Heart left ventricle (tissue), 13 donors: ENCODE data around the gene FLT3LG.

Experiments
- CTCF ChIP-seq, 12 donors: fragments of 200-600 bp; sonication (generic) in 4 of 12; IDR thresholded peaks; one replicate each; pipeline versions ENCODE4 v1.5.0 to v1.8.0; 2018 to 2022; ENCODE audit warnings: antibody characterized with exemption in 12 of 12, mild to moderate bottlenecking in 5 of 12
- POLR2A ChIP-seq, 2 donors: fragments of 450-650 bp; IDR thresholded peaks; one replicate each; pipeline ENCODE4 v1.6.1; 2017; ENCODE audit warnings: antibody characterized with exemption in 2 of 2, mild to moderate bottlenecking in 2 of 2, moderate library complexity in 2 of 2
- donor health status: ischemic (EF 13 %, LVEDD 7.1; RV severe dilation, severe dysfunction).
- donor health status: DM: no; HTN: yes; CAD: no.
- donor health status: DM: no; HTN: no; CAD: no.
- donor health status: ischemic (EF 25% LVEDD 6.9; RV normal size, moderate dysfunction).
- donor health status: ischemic (EF 25% LVEDD 5.7; RV mildly dilated, moderate dysfunction).
- donor health status: ischemic (EF 35%, LVEDD 5.7; RV mildly dilated, moderate dysfunction).
- donor health status: nonischemic (EF 11% LVEDD 7.7; RV severe dilation, severe dysfunction).
- donor health status: DM: yes; HTN: yes; CAD: no.
- donor health status: PGD.
- donor health status: ischemic (EF 29% LVEDD 5.4; RV normal size, mild dysfunction).
- donor health status: nonischemic (EF 23%, LVEDD 6.1; RV moderate dilation, normal function).

DNA sequence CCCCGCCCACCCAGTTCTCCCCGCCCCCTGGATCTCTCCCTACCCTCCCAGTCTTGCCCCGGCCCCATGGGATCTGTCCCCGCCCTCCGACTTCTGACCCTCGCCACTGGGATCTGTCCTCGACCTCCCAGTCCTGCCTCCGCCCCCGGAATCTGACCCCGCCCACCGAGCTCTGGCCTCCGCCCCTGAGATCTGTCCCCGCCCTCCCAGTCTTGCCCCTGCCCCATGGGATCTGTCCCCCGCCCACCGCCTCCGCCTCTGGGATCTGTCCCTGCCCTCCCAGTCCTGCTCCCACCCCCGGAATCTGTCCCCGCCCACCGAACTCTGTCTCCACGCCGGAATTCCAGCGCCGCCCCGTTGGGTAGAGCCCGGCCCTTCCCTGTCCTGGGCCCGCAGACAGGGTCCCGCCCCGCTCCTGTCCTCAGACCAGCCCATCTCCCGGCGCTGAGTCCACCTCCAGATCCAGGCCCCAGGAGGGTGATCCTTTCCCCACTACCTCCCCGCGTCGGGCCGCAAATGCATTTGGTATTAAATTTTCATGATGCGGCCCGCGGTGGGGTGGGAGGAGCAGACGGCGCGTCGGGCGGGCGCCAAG is 31.1 kb upstream of the FLT3LG start:
- TF ChIP-seq CTCF (IDR thresholded peaks at IDR 0.05) (no peak), POLR2A (IDR thresholded peaks at IDR 0.05) (peak in 1 of 2 donors; percentile 21)
